GM19467 (cell line): ENCODE results near the gene PRKD1.

Source experiments
- ATAC-seq: cut with Tn5 transposase; IDR thresholded peaks from one replicate; pipeline ENCODE4 v1.9.1; 2021; ENCODE audit warnings: mild to moderate bottlenecking, moderate library complexity; ENCODE audit not compliant: unreplicated experiment

Gene PRKD1

DNA sequence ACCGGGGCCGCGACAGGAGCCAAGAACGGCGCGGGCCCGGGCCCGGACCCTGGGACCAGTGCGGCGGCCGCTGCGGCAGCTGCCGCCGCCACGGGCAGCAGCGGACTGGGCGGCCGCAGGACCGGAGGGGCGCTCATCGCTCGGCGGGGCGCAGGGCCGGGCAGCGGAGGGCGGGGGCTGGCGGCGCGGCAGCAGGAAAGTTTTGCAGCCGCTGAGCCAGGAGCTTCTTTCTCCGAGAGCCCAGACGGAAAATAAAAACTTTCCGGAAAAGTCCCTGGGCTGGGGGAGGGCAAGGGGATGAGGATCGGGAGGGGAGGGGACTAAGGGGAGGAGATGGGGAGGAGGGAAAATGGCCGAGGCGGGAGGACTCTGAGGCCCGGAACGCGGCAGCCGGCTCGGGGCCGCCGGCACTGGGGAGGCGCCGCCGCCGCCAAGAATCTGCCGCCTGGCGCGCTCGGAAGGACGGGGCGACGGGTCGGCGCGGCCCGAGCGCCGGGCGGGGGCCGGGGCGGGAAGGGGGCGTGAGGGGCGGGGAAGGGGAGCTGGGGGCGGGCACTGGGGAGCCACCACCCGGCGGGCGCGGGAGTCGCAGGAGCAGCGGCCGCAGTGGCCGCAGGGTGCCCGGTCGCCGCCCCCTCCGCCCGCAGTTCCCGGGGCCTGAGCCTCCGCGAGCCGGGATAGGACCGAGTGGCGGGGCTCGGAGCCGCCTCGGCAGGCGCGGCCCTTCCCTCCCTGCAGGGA, at the start of gene PRKD1:
Gene PRKD1, minus strand, starts transcription at position 472 of the 741 bp plus-strand sequence.
- ATAC-seq, result peak; percentile 40

DNA sequence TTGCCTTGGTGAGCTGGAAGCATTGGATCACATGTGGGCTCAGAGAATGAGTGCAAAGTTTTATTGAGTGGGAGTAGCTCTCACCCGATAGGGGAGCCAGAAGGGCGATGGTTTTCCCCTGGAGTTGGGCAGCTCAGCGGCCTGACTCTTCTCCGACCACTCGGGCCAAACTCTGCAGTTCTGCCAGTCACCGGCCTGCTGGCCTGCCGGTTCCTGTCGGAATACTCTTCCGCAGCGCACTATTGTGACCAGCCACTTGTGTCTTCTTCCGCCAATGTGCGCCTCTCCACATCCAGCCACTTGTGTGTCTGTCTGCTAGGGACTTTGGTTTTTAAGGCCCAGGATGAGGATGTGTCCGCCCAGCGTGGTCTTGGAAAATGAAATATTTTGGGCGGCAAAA, 43.5 kb upstream of the PRKD1 start:
- no peak for ATAC-seq

DNA sequence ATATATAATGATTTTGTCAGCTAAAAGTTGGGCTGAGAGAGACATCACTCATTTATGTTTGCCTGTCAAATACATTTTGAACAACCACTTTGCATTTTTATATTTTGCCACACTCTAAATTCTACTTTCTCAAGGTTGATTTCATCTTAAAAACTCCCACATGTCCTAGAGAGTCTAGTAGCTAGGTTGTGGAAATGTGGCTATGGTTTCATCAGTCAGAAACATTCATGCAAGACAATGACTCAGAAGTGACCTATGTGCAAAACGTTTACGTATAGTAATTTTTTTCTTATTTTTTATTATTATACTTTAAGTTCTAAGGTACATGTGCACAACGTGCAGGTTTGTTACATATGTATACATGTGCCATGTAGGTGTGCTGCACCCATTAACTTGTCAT, 27.4 kb upstream of the PRKD1 start:
- ATAC-seq, result no peak

DNA sequence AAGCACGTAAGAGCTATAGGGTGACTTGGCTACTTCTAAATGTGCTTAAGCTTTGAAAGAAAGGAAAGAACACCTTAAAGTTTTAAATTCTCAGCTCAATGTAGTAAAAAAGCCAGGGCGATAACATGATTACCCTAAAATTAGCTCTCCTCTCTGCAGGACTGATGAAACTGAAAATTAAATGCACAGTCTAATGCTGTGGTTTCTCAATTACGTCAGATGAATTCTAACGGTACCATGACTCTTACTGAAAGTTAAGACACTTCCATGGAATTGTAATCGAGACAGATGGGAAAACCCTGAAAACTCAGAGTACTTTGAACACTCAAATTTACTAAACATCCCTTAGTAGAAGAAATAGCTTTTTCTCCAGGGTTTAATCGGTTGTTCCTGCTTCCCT, 25.9 kb upstream of the PRKD1 start:
- no peak for ATAC-seq

DNA sequence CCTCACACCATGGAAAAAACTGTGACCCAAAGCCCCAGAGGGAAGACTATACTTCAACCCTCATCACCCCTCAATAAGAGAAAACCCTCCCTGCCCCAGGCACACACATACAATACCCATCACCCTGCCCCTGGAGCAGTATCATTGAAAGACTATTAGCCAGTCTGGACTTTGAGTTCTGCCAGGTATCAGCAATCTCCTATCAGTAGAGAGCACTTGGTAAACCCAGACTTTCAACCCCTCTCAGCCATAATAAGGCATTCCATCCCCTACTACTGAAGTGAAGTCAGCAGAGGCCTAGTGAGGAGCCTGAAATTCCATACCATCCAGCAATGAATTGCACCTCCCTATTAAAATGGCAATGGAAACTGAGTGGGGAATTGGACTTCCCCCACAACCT, 16.4 kb upstream of the PRKD1 start:
- no peak for ATAC-seq

DNA sequence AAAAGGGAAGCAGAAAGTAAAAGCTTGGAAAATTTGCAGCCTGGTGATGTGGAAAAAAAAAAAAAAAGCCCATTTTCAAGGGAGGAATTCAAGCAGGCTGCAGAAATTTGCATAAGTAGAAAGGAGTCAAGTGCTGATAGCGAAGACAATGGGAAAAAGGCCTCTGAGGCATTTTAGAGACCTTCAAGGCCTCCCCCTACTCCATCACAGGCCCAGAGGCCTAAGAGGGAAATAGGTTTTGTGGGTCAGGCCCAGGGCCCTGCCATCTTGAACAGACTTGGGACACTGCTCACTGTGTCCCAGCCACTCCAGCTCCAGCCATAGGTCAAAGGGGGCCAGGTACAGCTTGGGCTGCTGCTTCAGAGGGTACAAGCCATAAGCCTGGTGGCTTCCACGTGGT, 13.8 kb upstream of the PRKD1 start:
- ATAC-seq, result no peak

DNA sequence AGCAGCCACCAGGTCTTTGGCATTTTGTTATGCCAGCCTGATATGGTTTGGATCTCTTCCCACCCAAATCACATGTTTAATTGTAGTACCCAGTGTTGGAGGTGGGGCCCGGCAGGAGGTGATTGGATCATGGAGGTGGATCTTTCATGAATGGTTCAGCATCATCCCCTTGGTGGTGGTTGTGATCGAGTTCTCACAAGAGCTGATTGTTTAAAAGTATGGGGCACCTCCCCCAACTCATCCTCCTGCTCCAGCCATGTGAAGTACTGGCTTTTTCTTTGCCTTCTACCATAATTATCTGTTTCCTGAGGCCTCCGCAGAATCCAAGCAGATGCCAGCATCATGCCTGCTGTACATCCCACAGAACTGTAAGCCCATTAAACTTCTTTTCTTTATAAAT, 12.8 kb upstream of the PRKD1 start:
- no peak for ATAC-seq

DNA sequence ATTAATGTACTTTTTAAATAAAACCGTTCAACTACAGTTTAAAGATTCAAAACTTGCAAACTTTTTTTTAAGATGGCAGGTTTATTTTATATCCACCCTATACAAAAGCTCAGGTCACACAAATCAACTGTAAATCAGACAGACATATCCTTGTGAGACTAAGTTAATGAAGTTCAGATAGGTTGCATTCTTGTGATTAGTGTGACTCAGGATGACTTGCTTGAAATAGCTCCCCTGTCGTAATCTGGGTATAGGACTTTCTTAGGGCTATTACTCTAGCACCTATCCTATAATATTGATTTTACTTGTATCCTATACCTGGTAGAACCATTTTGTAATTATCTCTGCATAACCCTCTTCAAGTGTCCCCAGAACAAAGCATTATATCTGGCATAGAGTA, 9.5 kb upstream of the PRKD1 start:
- ATAC-seq, result no peak

DNA sequence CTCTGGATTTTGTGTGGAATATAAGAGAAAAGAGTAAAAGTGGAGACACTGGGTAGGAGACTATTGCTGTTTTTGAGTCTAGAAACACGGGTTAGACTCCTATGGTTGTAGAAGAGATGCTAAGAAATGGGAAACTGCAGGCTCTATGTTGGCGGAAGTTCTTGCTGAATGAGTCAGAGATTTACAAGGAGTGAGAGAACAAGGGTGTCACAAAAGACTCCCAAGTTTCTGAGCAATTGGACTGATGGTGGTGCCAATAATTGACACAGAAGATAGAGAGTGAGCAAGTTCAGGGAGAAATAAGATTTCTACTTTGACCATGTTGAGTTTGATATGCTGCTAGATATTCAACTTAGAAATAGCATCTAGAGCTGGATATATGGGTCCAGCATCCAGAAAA, 2.6 kb upstream of the PRKD1 start:
- no peak for ATAC-seq

DNA sequence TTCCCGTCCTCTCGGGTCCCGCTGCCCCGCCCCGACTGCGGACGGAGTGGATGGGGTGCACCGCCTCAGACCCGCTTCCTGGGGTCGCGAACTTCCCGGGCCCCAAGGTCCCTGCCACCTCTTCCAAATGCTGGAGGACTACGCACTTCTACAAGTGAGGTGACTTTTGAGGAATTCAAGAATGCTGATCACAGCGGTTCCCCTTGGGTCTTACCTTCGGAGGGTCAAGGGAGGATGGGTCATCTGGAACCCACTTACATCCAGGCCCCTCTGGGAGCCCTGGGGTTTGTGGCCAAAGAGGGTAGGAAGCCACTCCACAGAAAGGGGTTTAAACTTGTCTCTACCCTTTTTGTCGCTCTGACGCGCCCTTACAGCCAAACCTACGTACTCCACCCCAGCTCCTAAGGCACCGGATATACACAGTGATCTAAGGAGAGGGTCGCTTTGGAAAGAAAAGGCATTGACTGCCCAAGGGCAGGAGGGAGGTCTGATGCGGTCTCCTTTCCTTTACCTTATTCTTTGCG, 532 bp upstream of the PRKD1 start:
- ATAC-seq, result no peak

DNA sequence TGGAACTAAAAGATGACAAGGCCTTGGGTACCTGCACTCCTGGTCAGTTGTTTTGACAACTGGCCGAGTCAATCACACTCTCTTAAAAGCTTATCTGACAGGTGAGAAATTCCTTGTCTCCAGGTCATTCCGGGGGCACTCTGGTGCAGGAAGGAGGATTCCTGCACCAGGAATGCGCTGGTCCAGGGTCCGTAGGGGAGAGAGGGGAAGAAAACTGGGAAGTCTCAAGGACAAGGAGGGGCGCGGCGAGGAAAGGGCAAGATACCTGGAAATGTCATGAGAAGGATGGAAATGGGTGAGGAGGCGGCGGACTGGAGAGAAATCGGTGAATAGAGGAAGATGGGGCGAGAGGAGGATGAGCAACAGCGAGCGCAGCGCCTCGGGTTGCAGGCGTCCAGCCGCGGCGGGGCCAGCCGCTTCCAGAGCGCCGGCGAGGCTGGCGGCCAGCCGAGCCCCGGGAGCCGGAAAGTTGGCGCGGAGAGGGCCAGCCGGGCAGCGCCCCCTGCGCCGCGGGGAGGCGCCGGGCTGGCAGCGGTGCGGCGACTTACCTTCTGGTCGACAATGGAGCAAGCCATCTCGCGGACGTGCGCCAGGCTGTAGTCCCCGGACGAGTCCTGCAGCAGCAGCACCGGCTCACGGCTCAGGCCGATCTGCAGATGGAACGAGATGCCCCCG, 809 bp downstream of the PRKD1 start:
- ATAC-seq, result peak; percentile 48

DNA sequence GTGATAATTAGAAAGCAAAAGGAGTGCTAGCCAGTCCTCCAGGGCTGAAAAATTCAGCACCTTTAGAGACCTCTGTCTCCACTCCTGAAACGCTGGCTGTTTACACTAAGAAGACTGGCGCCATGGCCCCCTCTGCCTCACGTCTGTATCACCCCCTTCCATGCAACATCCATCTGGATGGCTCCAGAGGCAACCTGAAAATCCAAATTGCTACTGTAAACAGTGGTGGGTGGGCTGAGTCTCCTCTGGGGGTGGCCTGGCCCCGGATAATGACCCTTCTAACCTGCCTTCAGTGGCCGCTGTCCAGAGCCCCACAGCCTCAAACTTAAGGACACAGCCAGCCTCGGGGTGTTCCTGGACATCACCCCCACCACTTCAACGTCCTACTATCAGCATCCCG, 1.4 kb downstream of the PRKD1 start:
- ATAC-seq, result no peak

DNA sequence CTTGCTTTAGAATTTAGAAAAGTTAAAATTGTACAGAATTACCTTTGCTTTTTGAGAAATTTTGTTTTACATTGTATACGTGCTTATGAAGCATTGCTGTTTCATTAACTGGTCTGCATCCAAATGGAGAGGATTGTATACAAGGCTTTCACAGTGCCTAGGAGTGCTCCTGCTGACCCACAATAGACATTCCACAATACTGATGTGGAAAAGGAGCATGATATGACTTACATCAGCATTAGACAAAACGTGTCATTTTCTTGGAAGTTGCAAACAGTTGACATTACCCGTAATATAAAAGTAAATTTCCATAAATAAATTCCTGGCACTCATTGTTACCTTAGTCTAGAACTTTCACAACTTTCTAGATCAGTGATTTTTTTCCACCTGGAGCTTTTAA, 1.9 kb downstream of the PRKD1 start:
- ATAC-seq, result no peak

DNA sequence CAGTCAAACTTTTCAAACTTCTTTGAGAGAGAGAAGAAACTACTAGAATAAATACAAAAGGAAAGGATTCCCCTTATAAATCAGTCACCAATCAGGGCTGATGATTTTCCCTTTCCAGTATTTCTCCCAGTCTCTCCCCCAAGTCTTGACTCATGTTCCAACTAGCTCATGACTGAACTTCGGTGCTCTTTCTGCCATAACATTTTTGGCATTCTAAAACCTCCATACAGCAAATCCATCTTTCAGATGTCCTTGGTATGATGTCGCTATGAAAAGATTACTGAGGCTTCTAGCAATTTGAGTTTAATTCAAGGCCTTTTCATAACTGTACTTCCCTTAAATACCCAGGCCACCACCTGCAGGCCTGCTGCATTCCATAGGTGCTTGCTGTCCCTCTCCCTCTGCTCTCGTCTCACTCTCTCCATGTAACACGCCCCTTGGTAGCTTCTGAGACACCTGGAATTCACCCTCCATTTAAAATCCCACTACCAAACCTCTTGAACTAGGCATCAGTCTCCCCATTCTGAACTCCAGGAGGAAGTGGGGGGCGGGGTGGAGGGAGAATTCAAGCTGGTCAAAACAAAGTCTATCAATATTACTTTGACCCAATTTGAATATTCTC, 2.4 kb downstream of the PRKD1 start:
- ATAC-seq, result no peak

DNA sequence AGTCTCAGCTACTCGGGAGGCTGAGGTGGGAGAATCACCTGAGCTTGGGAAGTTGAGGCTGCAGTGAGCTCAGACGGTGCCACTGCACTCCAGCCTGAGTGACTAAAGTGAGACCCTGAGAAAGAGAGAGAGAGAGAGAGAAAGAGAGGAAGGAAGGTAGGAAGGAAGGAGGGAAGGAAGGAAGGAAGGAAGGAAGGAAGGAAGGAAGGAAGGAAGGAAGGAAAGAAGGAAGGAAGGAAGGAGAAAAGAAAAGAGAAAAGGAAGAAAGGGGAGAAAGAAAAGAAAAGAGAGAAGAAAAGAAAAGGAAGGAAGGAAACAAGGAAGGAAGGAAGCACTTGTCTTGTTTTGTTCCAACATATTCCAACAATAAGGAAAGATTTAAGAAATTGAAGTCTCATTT, 7.8 kb downstream of the PRKD1 start:
- no peak for ATAC-seq

DNA sequence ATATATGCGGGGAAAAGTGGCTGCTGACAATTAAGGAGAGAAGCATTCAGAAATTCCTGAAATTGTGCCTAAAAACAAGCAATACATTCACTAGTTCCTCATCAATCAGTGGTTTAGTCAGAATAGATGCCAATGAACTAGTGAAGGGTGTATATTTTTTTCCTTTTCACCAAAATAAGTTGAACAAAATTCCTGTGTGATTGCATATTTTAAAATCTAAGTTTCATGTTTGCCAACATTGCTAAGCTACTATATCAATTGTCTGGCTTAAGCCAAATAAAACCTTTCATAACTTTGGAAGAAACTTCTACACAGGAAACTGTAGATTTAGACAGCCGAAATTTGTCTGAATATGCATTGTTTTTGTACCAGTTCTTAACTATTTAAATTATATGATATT, 8.7 kb downstream of the PRKD1 start:
- ATAC-seq, result no peak

DNA sequence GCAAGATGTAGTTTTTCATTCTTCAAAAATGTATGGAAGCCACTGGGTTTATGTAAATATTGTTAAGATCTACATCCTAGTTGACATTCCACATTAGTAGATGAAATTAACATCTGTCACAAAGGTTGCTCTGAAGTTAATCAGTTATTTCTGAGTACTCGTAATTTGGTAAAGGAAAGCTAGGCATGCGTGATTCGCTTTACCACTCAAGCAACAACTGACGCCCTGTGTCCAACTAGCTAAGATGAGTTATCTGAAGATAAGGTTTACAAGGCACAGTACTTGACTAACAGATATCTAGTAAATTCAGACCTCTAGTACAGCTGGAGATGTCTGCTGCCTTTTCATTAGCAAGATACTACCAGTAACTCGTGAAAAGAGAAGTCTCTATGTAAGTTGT, 14.1 kb downstream of the PRKD1 start:
- no peak for ATAC-seq

DNA sequence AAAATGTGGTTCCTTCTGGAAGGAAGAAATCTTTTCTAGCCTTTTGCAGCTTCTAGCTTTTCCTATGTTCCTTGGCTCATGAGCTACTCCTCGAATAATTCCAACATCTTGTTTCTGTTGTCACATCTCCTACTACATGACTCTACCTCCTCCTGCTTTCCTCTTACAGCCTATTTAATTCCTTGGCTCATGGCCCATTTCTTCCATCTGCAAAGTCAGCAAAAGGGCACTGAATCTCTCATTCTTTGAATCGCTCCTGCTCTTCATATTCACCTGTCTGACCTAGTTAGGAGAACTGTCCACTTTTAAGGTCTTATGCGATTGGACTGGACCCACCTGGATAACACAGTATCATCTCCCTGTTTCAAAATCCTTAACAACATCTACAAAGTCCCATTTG, 15.8 kb downstream of the PRKD1 start:
- ATAC-seq, result no peak

DNA sequence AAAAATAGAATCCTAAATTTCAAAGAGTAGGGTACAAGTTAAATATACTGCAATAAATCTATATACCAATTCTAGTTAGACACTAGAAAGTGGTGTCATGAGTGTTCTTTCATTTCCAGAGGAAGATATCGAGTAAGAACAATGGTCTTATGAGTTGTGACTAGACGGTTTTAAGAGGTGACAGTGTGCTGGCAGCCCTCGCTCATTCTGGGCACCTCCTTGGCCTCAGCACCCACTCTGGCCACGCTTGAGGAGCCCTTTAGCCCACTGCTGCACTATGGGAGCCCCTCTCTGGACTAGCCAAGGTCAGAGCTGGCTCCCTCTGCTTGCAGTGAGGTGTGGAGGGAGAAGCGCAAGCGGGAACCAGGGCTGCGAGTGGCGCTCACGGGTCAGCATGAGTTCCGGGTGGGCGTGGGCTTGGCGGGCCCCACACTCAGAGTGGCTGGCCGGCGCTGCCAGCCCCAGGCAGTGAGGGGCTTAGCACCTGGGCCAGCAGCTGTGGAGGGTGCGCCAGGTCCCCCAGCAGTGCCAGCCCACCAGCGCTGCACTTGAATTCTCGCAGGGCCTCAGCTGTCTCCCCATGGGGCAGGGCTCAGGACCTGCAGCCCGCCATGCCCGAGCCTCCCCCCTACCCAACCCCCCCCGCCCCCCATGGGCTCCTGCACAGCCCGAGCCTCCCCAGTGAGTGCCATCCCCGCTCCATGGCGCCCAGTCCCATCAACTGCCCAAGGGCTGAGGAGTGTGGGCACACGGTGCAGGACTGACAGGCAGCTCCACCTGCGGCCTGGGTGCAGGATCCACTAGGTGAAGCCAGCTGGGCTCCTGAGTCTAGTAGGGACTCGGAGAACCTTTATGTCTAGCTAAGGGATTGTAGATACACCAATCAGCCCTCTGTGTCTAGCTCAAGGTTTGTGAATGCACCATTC, 18.7 kb downstream of the PRKD1 start:
- ATAC-seq, result no peak

DNA sequence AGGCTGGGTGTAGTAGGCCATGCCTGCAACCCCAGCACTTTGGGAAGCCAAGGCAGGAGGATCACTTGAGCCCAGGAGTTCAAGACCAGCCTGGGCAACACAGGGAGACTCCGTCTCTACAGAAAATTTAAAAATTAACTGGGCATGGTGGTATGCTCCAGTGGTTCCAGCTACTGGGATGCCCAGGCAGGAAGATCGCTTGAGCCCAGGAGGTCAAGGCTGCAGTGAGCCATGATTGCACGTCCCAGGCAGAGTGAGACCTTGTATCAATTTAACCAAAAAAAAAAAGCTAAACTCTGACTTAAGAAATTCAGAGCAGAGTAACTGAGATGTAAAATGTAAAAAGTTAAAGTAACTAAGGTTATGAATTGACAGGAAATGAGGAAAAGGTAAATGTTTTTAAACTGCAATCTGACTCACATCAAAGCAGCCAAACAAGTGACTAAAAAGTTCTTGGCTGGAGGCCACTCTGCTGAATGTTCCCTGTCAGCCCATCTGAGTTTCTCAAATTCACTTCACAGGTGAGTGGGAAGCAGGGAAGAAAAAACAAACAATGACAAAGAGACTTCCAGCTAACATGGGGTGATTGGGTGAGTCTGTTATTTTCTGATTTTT, 21.3 kb downstream of the PRKD1 start:
- no peak for ATAC-seq

DNA sequence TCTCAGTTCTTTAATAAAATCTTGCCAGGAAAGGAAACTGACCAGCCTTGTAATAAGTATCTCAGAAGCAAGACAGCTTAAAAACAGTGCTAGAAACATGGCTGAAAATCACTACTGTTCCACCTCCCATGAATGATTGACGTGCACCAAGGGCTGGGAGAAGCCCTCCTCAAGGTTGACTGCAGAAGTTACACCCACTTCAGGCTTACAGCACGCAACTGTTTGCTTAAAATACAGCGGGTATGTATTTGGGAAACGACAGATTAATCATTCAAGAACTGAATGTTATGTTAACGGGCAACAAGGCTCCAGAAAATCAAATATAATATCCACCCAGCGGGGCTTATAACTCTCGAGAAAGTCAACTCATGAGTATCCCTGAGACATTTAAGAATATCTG, 22.1 kb downstream of the PRKD1 start:
- no peak for ATAC-seq
